Anterior cingulate cortex (tissue), 58 donors: ENCODE results near the gene TAAR9.
A peak's percentile ranks its signal among the peaks of the same experiment; 100 is the strongest.

Source experiments
- DNase-seq, 58 donors: peaks; one replicate each; lab custom pipeline; 2025; lab: John Stamatoyannopoulos, UW

TAAR9 gene

DNA sequence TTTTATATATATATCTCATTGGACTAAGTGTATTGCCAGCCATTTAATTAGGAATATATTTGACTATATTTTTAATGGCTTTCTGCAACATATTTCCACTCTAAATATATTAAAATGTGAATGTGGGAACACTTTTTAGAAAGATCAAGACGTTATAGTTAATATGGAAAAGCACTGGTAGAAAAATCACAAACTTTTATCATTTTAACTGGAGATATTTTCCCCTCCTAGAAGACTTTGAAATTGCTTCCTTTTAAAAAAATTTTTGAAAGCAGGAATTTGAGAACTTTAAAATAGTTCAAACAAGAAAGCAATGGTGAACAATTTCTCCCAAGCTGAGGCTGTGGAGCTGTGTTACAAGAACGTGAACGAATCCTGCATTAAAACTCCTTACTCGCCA is at the start of gene TAAR9:
TAAR9 (plus strand) TSS at position 301 of the 400 bp plus-strand sequence; CDS start at position 314, 13 bp downstream.
- no peak for DNase-seq

GRCh38 chr6:132489376-132489775 is 48.7 kb upstream of the TAAR9 start:
- DNase-seq = no peak

DNA sequence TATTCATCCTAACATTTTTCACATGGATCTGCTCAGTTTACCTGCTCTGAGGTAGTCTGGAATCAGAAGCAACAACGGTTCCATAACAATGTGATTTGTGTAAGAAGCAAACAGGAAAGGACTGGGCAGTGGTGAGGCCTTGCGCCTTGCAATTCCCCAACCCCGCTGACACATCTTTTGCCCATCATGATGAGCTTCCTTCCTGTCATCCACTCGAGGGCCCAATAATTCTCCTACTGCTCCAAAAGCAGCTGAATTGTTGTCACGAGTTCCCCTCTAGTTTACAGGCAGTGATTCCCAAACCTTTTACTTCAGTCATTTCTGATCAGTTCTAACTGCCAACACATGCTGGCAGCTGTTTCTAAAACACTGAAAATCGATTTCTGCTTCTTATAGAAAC is 48.1 kb upstream of the TAAR9 start:
- peak in 3 of 58 donors; percentile 6 to 49 (median 21) for DNase-seq

- DNase-seq = peak in 1 of 58 donors; percentile 3
Observed at GRCh38 chr6:132490478-132491204, 47.4 kb upstream of the TAAR9 start.

GRCh38 chr6:132491303-132491702 is 46.8 kb upstream of the TAAR9 start:
- DNase-seq = peak in 7 of 58 donors; percentile 7 to 45 (median 22)

DNA sequence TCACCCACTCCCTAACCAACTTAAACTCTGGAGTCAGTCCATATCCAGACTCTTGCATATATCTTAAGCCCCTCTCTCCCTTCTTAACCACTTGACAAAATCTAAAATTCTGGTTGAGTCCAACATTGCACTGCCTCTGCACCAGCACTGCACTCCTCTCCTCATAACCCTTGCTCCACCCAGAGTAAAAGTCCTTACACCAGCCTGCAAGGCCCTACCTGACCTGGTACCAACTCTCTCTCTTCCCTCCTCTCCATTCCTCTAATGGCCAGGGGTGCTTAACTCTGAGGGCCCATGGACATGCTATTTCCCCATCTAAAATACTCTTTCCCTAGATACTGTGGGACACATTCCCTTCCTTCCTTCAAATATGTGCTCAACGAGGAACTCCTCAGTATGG is 46.2 kb upstream of the TAAR9 start:
- DNase-seq = no peak

DNA sequence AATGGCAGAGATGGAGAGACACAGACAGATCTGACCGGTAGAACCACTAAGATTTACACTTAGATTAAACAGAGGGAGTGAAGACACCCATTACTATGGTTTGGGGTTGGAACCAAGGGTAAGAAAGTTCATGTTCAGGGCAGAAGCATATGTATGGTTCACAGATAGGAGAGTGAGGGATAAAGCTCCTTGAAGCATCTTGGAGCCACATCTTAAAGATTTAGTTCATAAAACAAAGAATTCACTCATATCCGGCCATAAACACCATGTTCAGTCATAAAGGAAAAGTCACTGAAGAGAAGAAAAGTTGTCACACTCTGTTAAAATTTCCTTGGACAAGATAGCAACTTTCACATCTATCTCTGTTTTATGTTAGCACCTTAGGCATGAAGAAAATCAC is 43.1 kb upstream of the TAAR9 start:
- DNase-seq = no peak

GRCh38 chr6:132495604-132496079 is 42.4 kb upstream of the TAAR9 start:
- DNase-seq = no peak

DNA sequence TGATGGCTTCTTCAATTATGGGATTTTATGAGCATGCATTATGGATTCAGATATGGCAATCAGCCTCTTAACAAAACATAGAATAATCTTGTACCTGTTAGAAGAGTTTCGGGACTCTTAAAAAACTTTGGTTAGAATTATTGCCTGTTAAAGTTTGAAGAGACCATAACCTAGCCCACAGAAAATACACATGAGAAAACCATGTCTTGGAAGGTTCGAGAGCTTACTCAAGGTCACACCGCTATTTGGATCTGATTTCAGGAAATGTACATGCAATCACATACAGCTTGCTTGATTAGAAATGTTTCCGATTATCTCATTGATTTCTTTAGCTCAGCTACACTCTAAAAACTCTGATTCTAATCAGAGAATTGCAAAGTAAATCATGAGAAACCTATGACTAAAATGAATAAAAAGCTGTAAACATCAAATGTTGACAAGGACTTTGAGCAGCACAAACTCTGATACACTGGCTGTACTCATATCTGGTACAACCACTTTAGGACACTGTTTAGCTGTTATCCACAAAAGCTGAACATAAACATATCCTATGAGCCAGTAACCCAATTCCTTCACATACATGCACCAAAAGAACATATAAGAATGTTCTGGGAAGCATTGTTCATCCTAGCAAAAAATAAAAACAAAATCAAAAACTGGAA is 41.4 kb upstream of the TAAR9 start:
- no peak for DNase-seq

GRCh38 chr6:132498638-132499037 is 39.4 kb upstream of the TAAR9 start:
- DNase-seq = no peak

DNA sequence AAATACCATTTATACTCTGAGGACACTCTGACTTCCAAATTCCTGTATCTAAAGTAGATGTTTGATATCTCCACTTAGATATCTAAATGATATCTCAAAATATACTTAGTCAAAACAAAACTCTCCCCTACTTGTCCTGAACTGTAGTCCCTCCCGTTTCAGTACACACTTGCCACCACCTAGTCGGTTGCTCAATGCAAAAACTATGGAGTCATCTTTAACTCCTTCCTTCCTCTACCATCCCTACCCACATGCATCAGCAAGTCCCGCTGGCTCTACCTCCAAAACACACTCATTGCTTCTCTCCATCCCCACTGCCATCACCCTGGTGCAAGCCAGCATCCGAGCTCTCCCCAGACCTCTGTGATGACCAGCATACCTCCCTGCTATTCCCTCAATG is 38.3 kb upstream of the TAAR9 start:
- no peak for DNase-seq

DNA sequence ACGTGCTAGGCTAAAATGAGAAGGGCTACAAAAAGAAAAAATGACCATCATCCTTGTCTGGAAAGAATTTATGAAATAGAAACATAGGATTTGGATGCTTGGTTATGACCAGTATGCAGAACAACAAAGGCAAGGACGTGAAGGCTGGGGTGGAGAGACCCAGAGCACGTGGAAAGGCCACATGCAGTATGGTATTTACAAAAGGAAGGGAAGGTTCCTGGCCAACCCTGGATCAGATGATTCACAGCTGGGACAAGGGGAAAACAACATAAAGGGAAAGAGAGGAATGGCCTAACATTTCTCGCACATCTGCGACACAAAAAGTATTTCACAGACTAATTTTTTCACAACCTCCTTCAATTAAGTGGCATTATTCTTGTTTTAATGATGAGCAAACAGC is 33.3 kb upstream of the TAAR9 start:
- DNase-seq = peak in 2 of 58 donors; percentile 16 to 22

GRCh38 chr6:132505158-132505557 is 32.9 kb upstream of the TAAR9 start:
- peak in 3 of 58 donors; percentile 11 to 41 (median 15) for DNase-seq

GRCh38 chr6:132506461-132506860 is 31.6 kb upstream of the TAAR9 start:
- no peak for DNase-seq

GRCh38 chr6:132506869-132507808 is 30.9 kb upstream of the TAAR9 start:
- DNase-seq = no peak

DNA sequence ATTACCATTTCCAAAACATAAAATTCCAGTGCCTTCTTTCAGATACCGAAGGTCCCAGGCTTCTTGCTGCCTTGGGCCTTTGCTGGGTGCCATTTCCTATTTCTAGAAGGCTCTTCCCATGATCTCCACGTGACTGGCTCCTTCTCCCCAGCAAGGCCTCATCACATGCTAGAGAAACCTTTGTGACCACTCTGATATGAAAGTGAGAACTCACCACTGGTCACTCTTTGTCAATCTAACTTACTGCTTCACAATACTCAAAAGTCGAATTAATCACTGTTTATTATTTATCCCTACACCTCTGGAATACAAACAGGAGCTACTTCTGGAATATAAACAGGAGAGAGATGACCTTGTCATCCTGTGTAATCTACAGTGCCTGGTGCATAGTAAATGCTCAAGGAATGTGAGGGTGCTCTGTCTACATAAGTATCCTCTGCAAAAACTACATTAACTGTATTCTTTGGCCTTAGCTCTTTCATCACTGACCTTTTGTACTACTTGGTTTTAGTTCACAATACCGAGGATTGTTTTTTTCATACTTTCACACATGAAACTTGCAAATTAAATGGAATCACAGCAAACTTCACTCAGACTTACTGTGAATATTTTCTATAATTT is 26.8 kb upstream of the TAAR9 start:
- DNase-seq = peak in 1 of 58 donors; percentile 20

DNA sequence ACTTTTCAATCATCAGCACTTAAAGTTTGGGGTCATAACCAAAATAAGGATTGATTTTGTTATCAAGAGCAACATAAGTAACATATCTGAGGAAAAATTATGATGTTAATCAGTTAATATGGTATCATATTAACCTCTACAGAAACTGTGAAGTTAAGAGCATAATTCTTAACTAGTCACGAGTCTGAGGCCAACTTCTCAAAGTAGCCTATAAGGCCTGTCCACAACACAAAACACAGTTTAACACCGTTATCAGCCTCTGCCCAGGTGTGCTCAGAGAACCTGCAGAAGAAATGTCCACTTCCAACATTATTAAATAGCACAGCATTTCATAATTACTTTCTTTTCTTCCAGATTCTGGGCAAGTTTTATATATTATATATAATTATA is 26.3 kb upstream of the TAAR9 start:
- no peak for DNase-seq

DNA sequence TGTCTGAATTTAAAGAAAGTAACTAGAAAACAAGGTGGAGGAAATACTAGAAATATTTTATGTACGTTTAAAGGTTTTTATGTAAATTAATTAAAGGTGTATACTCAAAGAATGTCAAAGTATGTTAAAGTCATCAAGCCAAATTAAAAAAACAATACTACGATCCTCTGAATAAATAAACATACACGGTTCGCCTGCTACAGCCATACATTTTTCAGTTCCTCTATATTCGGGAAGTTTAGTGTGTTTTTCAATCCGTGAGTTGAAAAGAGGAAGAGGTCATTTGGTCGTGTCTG is 25.8 kb upstream of the TAAR9 start:
- no peak for DNase-seq

DNA sequence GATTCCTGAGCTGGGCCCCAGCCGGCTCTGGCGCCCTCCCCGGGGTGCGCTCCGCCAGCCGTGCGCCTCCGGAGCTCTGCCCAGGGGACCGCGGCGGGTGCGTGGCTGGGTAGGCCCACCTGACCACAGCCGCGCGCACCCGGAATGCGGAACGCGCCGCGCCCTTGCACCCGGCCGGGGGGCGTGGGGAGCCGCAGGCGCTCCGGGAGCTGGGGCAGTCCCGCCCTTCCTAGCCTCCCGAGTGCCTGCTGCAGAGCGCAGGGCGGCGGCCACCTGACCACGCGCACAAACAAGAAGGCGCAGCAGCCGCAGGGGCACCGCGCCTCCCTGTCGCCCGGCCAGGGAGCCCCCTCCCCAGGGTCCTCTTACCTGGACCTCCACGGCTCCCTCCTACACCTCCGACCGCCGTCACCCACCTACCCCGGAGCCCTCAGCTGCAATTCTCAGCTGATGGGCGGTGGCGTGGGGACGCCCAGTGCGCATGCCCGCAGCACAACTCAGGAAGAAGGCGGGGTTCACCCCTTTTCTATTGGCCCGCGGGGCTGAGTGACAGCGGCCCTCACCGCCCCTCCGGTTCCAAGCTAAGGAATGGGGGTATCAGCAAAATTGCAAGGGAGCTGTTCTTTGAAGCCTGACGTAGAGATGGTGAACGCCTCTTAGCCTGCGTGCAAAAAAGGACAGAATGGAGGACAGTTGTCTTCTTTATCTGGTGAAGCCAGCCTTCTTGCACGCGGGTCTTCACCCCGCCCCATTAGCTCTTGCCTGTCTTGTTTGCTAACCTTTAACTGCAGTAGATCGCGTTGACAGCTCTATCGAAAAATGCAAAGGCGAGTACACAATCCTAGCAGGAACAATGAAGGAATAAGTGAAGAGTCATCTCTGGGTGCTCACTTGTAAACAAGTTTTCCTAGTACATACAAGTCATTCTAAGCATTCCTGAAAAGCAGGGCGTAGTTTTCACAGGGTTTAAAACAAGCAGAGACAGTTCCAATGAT is 25.1 kb upstream of the TAAR9 start, which contains the start of gene STX7:
STX7 (minus strand) TSS at position 479 of the 995 bp plus-strand sequence. CDS start 9,586 bp downstream, outside the sequence.
- peak; percentile 60 to 95 (median 91) for DNase-seq
